Activated effector memory CD4-positive, alpha-beta T cell treated with anti-CD3 and anti-CD28 coated beads, Interleukin-2, amount 50 U/mL, for 16 hours (primary cell): Measurements from ENCODE around the gene SLC25A5.
"Not testable (repeated sequence)": the region's sequence is repeated elsewhere in the genome, so short reads cannot be mapped to it uniquely, and the experiment has no call there.

Experiments
- DNase-seq: peaks from one replicate; pipeline ENCODE4 v3.0.0-alpha.2; 2020

The SLC25A5 gene

GRCh38 chrX:119478504-119478903 is 10.3 kb downstream of the SLC25A5 start:
- DNase-seq, result no peak

GRCh38 chrX:119479845-119480244 is 11.6 kb downstream of the SLC25A5 start:
- DNase-seq, result no peak

- no peak for DNase-seq
Measured at GRCh38 chrX:119481323-119481801, 13.1 kb downstream of the SLC25A5 start.

- no peak for DNase-seq
Measured at GRCh38 chrX:119482041-119482440, 13.8 kb downstream of the SLC25A5 start.

GRCh38 chrX:119482481-119483480 is 14.5 kb downstream of the SLC25A5 start:
- peak; percentile 88 for DNase-seq

GRCh38 chrX:119486745-119487144 is 18.5 kb downstream of the SLC25A5 start:
- no peak for DNase-seq

GRCh38 chrX:119487766-119488165 is 19.5 kb downstream of the SLC25A5 start:
- not testable (repeated sequence) for DNase-seq

- DNase-seq, result peak; percentile 72
Measured at GRCh38 chrX:119488749-119489148, 20.5 kb downstream of the SLC25A5 start.

GRCh38 chrX:119489212-119490074 is 21.2 kb downstream of the SLC25A5 start:
- DNase-seq, result no peak

- DNase-seq, result no peak
Measured at GRCh38 chrX:119492463-119492862, 24.2 kb downstream of the SLC25A5 start.

GRCh38 chrX:119493851-119494495 is 25.7 kb downstream of the SLC25A5 start:
- DNase-seq, result not testable (repeated sequence)

GRCh38 chrX:119495734-119496726 is 27.8 kb downstream of the SLC25A5 start:
- no peak for DNase-seq

GRCh38 chrX:119497185-119497584 is 28.9 kb downstream of the SLC25A5 start:
- no peak for DNase-seq

- DNase-seq, result no peak
Measured at GRCh38 chrX:119500061-119500800, 32.0 kb downstream of the SLC25A5 start.

- no peak for DNase-seq
Measured at GRCh38 chrX:119501511-119502148, 33.4 kb downstream of the SLC25A5 start.

- DNase-seq, result no peak
Measured at GRCh38 chrX:119502727-119503483, 34.7 kb downstream of the SLC25A5 start.

- DNase-seq, result no peak
Measured at GRCh38 chrX:119503484-119503861, 35.2 kb downstream of the SLC25A5 start.

- not testable (repeated sequence) for DNase-seq
Measured at GRCh38 chrX:119505145-119505544, 36.9 kb downstream of the SLC25A5 start.

- DNase-seq, result no peak
Measured at GRCh38 chrX:119505945-119506344, 37.7 kb downstream of the SLC25A5 start.
